GM18508 (cell line): ENCODE measurements around the gene CDH4.

Source experiments
- ATAC-seq: cut with Tn5 transposase; IDR thresholded peaks from one replicate; pipeline ENCODE4 v1.9.1; 2021; ENCODE audit warnings: moderate number of reproducible peaks; ENCODE audit not compliant: insufficient read depth, unreplicated experiment

Gene CDH4

DNA sequence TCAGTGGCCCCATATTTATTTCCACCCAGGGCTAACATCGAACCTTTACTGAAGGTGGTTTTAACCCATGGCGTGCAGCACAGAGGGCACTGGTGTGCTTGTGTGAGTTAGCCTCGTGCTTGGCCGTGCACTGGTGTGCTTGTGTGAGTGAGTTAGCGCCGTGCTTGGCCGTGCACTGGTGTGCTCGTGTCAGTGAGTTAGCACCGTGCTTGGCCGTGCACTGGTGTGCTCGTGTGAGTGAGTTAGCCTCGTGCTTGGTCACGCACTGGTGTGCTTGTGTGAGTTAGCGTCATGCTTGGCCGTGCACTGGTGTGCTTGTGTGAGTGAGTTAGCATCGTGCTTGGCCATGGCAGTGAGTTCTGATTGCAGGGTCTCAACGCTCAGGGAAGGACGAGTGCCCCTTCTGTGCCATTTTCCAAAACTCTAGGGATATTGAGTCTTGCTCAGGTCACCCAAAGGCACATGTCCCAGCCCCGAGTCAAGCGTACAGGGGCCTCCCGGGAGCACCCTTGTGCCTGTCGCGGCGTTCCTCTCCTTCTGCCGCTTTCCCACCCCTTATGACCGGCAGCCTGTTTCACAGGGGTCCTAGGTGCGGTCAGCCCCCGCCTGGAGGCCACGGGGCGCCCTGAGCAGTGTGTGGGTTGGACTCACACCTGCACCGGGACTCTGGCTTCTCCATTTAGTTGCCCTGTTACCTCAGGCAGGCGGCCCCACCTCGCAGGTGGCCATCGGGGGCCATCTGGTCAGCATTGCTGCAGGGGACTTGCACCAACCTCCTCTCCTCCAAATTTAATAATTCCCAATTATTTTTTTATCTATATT, 399.1 kb downstream of the CDH4 start:
- no peak for ATAC-seq

DNA sequence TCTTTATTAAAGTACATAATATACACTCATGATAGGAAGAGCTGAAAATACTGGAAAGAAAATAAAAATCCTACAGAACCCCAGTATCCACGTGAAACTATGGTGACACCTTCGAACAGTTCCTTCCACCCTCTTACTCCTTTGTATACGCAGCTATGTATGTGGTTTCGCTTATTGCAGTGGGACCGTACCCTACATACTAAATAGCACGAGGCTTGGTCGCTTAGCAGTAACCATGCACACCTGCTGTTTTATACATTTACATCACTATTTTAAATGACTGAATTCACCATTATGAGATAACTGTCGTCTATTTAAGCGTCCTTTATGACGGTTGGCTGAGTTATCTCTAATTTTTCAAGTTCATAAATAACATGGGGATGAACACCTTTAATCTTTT, 400.1 kb downstream of the CDH4 start:
- ATAC-seq, result no peak

DNA sequence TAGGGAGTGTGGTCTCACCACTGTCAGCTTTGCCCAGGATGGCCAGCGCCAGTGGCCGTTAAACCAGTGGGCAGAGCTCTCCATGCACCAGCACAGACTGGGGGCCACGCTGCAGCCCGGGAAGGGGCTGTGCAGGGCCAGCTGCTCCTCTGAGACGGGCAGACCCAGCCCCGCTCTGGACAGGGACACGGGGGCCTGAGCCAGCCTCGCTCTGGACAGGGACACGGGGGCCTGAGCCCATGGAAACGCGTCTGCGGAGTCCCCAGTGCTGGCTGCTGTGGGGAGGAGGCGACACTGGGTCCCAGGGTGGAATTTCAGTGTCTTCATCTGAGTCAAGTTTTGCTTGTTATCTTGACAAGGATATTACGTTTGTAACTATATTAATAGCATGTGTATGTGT, 402.7 kb downstream of the CDH4 start:
- no peak for ATAC-seq

DNA sequence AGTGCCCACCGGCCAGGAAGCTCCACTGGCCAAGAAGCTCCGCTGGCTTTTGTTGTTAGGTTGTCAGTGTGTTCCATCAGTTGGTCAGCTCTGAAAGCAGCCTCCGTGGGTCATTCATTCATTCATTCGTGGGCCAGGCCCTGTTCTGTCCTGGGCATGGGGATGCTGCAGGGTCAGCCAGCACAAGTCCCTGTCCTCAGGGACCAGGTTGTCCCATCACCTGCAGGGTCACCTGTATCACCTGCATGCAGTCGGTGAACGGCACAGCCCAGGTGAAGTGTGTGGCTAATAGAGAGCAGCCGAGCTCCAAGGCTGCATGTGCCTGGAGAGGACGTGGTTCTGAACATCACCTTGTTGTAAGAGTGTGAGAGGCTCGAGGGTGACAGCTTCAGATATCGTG, 403.5 kb downstream of the CDH4 start:
- ATAC-seq, result no peak

DNA sequence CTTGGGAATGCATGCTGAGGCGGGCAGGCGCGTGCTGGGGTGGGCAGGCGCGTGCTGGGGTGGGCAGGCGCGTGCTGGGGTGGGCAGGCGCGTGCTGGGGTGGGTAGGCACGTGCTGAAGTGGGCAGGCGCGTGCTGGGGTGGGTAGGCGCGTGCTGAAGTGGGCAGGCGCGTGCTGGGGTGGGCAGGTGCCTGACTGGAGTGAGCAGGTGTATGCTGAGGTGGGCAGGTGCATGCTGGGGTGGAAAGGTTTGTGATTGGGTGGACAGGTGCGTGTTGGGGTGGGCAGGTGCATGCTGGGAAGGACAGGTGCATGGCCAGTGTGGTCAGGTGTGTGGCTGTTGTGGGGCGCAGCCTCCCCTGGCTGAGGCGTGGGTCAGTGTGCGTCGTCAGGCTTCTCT, 404.1 kb downstream of the CDH4 start:
- ATAC-seq, result no peak

DNA sequence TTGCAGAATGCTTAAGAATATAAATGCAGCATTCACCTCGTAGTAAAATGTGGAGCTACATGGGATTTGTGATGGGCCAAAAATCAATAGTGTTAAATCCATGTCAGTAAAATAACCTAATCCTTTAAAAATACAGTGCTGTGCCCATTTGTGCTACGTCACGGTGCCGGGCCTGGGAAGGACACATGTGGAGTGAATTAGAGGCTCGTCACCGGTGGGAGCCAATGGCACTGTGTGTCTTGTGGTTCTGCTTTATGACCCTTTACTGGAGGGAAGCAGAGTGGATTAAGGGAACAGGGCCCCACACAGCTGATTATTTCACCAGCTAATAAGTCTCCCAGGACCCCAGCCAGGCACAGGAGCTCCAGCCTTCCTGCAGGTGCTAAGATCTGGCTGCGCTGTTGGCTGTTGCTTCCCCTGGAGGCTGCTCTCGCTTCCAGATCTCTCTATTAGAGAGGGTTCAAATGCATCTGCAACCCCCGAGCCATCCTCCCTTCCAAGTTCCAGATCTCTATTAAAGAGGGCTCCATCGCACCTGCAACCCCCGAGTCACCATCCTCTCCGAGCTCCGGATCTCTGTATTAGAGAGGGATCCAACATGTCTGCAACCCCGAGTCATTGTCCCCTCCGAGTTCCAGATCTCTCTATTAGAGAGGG, 405.8 kb downstream of the CDH4 start:
- ATAC-seq, result no peak

DNA sequence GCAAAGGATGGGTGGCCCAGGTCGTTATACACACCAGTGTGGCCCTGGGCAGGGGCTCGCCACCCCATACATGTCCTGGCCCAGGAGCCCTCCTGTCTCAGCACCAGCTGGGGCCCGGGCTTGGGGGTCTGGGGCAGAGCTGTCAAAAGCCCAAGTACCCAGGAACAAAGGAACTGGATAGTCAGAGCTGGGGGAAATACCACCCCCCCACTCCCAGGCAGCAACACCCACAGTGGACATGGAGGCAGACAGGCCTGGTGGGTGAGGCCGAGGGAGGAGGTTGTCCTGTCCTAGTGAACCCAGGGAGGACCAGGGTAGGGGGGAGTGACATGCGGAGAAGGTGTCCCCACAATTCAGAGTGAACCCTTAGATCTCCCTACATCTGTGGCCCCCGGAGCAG, 406.5 kb downstream of the CDH4 start:
- ATAC-seq, result no peak

DNA sequence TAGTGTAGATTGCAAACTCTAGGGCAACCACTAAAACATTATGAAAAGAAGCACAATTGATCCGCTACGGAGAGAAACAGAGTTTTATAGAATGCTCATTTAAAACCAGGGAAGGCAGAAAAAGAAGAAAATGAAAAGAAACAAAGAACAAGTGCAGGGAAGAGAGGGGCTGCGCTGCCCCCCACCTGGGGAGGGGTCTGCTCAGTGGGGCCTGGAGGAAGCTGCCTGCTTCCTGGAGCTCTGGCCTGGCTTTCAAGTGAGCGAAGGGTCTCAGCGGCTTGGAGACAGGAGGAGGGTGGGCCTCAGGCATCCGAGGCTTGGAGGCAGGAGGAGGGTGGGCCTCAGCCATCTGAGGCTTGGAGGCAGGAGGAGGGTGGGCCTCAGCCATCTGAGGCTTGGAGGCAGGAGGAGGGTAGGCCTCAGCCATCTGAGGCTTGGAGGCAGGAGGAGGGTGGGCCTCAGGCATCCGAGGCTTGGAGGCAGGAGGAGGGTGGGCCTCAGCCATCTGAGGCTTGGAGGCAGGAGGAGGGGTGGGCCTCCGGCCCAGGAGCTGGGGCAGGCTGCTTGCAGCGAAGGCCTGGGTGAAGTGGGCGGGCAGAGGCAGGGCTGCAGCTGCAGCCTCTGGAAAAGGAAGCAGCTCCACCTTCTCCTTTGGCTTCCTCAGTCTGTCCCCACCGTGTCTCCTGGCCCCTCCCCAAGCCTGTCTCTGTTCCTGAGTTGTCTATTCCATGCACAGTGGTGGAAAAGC, 407.4 kb downstream of the CDH4 start:
- ATAC-seq, result no peak

DNA sequence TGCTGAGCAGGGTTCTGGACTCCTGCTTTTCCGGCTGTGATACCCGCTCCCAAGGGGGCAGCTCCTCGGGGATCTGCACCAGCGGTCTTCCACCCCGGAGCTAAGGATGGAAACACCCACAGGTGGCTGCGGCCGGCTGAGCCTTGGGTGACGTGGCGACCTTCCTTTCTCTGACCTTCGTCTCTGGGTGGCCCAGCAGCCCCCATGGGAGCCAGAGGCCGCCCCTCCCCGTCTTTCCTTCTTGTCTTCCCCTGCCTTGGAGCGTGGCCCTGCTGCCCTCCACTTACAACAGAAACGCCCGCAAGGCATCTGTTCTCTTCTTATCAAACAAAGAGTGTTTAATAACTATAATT, 407.9 kb downstream of the CDH4 start:
- ATAC-seq, result no peak

DNA sequence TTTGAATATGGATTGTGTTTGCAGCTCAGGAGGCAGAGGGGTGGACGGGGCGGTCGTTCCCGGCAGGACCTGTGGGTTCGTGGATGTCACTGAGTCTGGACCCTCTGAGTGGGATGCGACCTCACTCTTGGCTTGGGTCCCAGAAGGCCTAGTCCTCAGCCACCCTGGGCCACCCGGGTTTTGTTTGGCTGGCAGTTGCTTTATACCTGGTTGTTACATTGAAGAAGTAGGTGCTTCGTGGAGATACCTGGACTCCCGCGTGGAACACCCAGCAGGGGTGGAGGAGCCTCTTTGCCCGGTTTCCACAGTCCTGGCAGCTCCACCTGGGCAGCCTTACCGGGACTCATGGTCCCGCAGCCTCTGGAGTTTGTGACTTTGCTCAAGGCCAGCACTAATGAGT, 408.5 kb downstream of the CDH4 start:
- no peak for ATAC-seq

DNA sequence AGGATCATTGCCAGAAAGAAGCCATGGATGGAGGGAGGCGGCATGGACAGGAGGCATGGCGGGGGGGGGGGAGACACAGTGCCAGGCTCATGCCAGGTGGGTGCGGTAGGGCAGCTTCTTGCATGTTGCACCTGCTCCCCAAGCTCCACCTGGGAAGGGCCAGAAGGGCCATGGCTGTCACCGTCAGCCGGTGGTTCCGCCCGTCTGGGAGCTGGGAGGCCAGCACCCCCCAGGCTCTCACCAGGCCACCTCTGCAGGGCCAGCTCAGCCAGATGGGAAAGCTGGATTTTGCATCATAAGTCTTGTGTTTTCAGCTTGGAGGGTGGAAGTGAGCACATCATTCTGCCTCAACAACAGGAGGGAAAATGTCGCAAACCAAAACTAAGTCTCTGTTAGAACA, 409.0 kb downstream of the CDH4 start:
- ATAC-seq, result no peak

DNA sequence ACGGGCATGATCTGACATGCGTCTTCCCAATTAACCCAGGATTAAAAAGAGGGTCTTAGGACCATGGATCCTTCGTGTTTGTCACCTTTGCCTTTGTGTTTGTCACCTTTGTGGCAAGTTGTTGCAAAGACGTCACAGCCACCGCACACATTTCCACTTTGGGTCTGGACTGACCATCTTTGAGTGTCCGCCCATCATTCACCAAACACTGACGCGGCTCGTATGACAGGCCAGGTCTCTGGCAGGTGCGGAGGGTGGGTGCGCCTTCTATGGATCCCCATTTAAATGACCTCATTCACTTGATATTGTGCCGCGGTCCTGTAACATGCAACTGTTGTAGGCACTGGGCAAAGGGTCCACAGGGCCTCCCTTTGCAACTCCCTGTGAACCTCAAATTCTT, 409.5 kb downstream of the CDH4 start:
- no peak for ATAC-seq

DNA sequence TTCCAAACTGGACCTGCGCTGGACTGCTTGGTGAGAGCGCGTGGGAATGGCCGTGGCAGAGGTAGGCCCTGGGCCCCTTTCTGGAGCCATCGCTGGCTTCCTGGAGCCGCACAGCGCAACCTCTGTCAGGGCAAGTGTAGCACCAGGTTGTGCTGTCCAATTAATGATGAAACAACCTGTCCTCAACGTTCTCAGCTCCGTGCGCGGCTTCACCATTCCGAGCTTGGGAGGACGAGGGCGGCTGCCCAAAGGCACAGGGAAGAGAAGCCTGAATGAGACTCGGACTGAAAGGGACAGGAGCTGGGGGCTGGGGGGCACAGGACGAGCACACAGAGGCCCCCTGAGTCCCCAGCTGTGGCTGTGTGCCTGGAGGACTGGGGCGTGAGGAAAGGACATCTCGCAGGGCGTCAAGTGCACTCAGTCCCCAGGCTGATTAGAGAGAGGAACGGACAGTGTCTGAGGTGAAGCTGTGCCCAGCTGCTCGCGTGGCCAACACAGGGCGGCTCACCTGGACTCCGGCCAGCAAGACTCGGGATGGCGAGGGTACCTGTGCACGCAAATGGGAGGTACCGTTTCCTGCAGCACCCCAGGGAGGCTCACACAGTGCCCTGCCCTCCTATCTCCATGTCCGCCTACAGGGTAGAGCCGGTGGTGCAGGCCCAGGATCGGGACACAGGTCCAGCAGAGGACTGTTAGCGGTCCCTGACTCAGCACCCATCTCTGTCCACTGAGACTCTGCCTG, 410.3 kb downstream of the CDH4 start:
- ATAC-seq, result no peak

DNA sequence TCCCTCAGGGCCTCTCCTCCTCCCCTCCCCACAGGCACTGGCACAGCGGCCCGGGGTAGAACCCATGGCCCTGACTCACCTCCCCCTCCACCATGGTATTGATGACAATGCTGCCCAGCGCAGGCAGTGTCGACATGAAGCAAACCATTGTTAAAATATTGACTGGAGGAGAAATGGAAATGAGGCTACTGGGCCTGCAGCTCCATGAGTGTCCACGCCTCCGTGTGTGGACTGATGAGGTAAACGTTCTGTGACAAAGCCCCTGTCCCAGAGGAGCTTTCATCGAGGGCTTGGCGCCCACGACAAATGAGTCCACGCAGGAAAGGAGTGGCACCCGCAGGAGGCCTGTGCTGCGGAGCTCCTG, 410.9 kb downstream of the CDH4 start:
- no peak for ATAC-seq

DNA sequence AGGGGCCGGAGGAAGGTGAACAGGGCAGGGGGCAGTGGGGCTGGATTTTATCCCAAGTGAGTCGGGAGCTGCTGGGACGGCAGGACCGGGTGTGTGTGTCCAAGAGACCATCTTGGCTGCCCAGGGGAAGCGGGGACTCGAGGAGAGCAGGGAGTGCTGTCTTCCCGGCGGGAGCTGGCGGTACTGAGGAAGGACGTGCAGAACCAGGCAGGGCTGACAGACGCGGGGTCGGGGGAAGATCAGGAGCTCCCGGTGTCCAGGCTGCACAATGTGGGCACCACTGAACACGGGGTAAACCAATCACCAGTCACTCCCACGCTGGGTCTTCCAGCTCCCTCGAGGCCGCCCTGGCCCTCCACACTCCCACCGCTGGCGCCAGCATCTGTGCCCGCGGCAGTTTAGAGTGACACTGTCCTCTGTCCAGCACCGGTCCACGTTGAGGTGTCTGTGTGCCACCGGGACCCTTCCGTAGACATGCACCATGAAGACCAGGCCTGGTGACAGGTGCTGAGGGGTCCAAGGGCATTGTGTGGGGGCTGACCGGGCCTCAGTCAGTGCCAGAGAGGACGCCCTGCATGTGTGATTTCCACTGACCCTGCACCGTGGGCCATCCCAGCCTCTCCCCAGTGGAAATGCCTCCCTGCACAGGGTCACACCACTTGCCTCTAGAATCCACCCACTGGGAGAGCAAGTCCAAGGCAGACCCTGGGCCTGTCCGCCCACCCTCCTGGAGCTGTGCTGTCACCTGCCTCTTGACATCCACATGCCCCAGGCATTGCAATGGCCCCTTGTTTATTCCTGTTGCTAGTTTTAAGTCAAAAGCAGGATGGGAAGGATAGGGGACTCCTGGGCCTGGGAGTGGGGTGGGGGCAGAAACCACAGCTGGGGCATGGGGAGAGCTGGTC, 411.7 kb downstream of the CDH4 start:
- ATAC-seq, result no peak

DNA sequence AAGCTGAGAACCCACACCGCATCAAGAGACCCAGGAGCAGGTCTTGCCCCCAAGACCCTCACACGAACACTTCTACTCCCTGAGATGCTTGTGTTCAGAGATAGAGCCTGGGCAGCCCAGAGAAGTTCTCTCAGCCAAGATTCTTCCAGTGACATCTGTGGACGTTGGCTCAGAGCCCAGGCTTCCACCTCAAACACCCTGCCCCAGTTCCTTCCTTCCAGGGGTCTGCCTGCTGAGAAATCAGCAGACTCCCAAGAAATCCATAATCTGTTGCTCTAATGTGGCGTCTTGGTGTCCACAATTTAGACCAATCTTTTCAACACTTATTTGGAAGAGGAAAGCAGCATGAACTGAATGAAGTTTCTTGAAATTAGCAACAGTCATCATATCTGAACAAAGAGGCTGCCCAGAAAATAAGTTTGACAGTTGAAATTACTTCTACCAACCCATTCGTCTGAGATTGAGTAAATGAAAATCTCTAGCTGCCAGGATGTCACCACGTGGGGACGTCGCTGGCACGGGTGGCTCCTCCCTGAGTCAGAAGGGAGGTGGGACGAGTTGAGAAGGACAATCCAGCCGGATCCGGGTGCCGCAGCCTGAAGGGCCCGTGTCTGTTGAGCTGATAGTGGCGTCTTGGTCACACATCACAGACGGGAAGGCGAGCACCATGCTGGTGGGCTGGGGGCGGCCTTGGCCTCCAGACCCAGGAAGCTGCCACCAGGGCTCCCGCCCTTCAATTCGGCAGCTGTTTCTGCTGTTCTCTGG, 412.7 kb downstream of the CDH4 start:
- ATAC-seq, result no peak

DNA sequence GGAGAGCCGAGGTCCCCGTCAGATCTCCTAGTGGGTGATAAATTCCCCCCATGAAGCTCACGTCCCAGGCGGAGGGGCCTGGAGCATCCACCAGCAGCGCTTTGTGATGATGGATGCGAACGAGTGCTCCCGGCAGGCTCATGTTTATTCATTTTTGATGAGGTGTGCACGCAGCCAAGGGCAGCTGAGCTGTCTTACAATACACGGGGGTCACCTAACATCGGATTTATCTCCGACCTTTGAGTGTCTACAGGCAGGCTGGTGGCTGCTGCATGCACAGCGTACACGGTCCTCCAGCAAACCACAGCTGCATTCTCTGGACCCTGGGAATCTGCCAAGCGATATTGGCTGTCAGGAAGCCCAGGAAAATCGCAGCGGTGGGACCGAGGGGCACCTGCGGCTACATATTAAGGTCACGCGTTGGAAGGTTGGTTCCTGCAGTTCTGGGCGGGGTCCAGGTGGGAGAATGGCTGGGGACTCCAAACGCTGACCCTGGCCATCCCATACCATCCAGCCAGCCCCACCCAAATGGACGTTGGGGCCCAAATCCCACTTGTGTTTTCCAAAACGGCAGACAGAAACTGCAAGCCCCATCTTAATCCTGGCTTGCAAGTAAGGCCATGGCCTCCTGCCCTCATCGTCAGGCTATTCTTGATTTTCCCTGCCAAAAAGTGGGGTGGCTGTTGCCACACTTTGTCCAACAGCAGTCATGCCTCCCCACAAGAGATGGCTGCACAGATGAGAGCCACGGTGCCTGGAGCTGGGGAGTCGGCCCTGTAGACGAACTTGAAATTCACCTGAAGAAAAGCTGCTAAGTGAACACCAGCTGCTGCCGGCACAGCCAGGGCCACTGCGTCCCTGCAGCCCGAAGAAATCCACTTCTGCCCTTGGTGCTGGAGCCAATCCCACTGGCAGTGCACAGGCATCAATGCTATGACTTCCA, 413.7 kb downstream of the CDH4 start:
- no peak for ATAC-seq

DNA sequence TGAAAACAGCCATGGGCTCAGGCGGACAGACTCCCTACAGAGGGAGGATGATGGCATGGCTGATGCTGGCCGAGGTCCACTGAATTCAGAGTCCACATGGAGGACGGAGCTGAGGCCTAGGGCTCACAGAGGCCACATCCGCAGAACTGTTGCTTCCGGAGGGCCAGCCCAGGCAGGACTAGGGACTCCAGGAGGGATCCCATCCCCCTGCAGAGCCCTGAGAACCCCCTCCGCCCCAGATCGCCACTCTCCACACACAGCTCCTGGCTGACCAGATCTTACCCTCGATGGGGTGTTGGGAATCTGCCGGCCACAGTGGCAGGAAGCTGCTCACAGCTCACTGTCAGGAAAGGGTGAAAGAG, 414.4 kb downstream of the CDH4 start:
- no peak for ATAC-seq
